Measurements from ENCODE around the gene SMIM1. TPM values are rescaled to one million over a fixed set of nuclear protein-coding genes. Genes with fewer than 3 reads are reported as not detected.
A peak's percentile ranks its signal among the peaks of the same experiment; 100 is the strongest.
"Not testable (repeated sequence)": the region's sequence is repeated elsewhere in the genome, so short reads cannot be mapped to it uniquely, and the experiment has no call there.

Gene SMIM1
- total RNA-seq, 2 experiments from 2014 or later = 1.5 to 1.8 TPM

GRCh38 chr1:3807769-3808168 is 35.2 kb downstream of the SMIM1 start:
- H3K27ac Mint-ChIP-seq = no peak overlapping the region
- H3K4me1 Mint-ChIP-seq = no peaks in the 10 kb centered on the region
- no peaks in the 10 kb centered on the region for H3K36me3 Mint-ChIP-seq
- H3K9me3 Mint-ChIP-seq = no peaks in the 10 kb centered on the region
- H3K27me3 Mint-ChIP-seq = peaks cover 16% of the 10 kb centered on the region
- DNase-seq = no peak
- no peak overlapping the region for H3K4me3 Mint-ChIP-seq

DNA sequence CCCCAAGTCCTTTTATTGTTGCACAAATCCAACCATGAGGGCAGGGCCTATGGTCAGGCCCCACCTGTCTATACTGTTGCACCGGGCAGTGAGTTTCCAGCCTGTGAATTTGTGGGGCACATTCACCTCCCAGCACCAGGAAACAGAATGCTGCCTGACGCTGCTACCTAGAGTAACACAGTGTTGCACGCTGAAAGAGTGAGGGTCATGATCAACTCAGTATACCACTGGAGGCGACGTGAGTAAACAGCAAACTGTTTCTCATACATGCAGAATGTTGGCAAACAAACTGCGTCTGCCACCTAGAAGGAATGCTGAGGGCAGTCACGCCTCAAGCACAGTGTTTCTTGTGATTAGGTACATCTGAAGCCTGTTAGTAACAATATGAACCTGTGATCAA is 37.1 kb downstream of the SMIM1 start:
- DNase-seq = no peak
- H3K27ac Mint-ChIP-seq = no peak overlapping the region
- H3K4me1 Mint-ChIP-seq = no peaks in the 10 kb centered on the region
- H3K27me3 Mint-ChIP-seq = peaks cover 6% of the 10 kb centered on the region
- no peaks in the 10 kb centered on the region for H3K36me3 Mint-ChIP-seq
- no peak overlapping the region for H3K4me3 Mint-ChIP-seq
- no peaks in the 10 kb centered on the region for H3K9me3 Mint-ChIP-seq

DNA sequence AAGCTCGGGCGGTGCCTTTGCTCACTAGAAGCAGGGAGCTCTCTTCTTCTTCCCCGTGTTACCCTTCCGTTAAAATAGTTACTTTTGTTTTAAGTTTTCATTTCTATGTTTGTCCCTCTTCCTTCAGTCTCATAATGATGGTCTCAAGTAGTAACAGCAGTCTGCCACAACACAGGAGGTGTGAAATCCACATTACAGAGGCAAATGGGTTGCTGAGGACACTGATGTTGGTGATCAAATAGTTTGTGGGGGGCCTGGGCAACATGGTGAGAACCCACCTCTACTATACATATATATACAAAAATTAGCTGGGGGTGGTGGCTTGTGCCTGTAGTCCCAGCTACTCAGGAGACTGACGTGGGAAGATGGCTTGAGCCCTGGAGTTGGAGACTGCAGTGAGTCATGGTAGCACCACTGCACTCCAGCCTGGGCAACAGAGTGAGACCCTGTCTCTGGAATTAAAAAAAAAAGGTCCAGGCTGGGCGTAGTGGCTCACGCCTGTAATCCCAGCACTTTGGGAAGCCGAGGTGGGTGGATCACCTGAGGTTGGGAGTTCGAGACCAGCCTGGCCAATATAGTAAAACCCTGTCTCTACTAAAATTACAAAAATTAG is 37.7 kb downstream of the SMIM1 start:
- not testable (repeated sequence) for H3K4me3 Mint-ChIP-seq, DNase-seq, H3K27me3 Mint-ChIP-seq, H3K9me3 Mint-ChIP-seq, H3K4me1 Mint-ChIP-seq, H3K27ac Mint-ChIP-seq, H3K36me3 Mint-ChIP-seq

DNA sequence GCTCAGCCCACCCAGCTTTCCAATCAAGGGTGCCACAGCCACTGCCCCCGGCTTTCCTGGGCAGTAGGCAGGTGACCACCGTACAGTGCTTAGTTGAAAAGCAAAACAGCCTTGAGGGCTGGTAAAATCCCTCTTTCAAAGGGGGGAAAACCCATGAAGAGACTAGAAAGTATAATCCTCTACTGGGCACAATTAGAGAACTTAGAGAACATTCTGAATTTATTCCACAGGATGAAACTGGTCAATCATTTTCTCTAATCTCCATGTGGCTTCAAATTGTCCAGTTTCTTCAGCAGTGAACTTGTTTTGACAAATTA is 39.0 kb downstream of the SMIM1 start:
- Mint-ChIP-seq H3K36me3 (no peaks in the 10 kb centered on the region), H3K27ac (no peak overlapping the region), H3K27me3 (no peaks in the 10 kb centered on the region), H3K4me1 (no peaks in the 10 kb centered on the region), H3K4me3 (no peak overlapping the region), H3K9me3 (no peaks in the 10 kb centered on the region)
- no peak for DNase-seq

- DNase-seq = no peak
- no peak overlapping the region for H3K27ac Mint-ChIP-seq
- H3K4me1 Mint-ChIP-seq = no peaks in the 10 kb centered on the region
- no peaks in the 10 kb centered on the region for H3K27me3 Mint-ChIP-seq
- H3K4me3 Mint-ChIP-seq = no peak overlapping the region
- H3K36me3 Mint-ChIP-seq = peaks cover 2% of the 10 kb centered on the region
- no peaks in the 10 kb centered on the region for H3K9me3 Mint-ChIP-seq
These were observed 41.5 kb downstream of the SMIM1 start for GRCh38 chr1:3814065-3814464.

DNA sequence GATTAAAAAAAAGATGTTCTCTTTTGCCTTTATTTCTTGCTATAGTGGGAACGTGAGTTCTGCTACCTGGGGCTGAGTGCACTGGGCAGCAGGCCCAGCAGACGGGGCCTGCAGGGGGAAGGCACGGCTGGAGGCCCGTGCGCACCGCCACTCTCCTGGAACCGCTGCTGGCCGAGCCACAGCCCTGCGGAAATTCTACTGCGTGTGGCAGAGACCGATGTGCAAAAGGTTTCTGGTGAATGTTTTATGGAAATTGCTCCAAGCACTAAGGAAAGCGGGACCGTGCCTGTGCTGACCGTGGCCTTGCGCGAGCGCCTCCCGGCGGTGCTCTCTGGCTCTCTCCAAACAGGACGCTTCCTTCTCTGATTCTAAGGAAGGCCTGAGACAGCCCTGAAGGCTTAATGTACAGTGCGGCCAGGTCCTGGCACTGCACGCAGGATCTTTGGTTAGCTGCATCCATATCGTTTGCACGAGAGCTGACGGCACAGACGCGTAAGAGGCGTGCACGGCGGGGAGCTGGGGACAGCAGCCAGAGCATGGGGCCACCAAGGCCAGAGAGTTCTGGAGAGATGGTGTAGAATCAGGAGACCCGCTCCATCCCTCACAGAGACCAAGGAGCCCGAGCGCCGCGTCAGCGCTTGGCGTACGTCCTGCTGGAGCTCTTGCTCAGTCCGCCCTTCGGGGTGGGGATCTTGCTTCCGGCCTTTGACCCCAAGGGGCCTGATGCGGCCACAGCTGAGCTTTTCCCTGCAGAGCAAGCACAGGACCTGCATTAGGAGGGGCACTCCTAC is 42.4 kb downstream of the SMIM1 start:
- Mint-ChIP-seq H3K27me3 (no peaks in the 10 kb centered on the region), H3K4me3 (no peak overlapping the region), H3K9me3 (no peaks in the 10 kb centered on the region), H3K36me3 (peaks cover 4% of the 10 kb centered on the region), H3K4me1 (no peaks in the 10 kb centered on the region), H3K27ac (no peak overlapping the region)
- DNase-seq = no peak

DNA sequence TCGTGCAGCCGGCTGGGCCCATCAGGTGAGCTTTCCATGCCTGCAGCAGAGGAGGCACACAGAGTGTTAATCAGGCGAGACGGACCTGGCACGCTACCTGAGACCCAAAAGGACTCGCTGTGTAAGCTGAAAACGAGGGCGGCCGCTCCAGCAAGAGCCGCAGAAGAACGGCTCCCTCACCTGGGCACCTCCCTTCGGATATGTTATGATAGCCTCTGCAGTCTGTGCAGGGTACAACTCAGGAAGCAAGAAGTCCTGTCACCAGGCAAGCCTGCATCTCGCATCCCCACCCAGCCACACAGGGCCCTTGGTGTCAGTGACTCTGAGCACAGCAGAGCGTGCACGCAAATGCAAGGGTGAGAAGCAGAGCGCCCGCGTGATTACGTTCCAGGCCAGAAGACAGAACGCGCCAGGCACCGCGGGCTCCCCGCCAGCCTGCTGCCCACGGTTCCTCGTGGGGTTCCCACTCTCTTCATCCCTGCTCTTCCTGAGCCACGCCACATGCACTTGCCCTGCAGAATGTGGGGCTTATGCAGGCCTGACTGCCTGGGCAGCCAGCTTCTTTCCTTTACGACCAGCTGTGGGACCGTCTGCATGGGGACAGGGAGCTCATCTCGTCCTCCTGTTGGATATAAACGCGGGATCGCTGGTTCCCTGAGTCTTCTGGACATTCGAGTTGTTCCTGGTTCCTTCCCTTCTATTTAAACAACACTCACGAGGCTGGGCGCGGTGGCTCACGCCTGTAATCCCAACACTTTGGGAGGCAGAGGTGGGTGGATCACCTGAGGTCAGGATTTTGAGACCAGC is 44.0 kb downstream of the SMIM1 start:
- no peak for DNase-seq
- no peaks in the 10 kb centered on the region for H3K4me1 Mint-ChIP-seq
- H3K27ac Mint-ChIP-seq = no peak overlapping the region
- no peak overlapping the region for H3K4me3 Mint-ChIP-seq
- H3K9me3 Mint-ChIP-seq = no peaks in the 10 kb centered on the region
- H3K27me3 Mint-ChIP-seq = no peaks in the 10 kb centered on the region
- peaks cover 4% of the 10 kb centered on the region for H3K36me3 Mint-ChIP-seq

DNA sequence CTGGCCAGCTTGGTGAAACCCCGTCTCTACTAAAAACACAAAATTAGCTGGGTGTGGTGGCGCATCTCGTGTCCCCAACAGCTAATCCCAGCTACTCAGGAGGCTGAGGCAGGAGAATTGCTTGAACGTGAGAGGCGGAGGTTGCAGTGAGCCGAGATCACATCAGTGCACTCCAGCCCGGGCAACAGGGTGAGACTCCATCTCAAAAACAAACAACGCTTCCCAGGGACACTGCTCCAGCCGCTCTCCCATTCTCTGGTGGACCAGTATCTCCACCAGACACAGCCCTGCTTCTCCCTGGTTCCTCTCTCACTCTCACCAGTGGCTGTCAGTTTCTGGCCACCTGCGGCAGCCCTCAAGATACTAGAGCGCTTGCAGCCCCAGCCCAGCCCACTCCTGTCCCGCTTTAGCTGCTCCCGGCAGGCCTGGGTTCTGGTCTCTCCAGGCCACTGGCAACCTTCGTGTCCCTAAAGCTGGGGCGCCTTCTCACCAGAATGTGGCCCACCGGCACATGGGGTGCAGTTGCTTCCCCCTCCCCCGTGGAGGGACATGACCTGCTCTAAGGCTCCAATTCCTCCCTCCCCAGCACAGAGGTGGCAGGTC is 44.7 kb downstream of the SMIM1 start:
- peaks cover 4% of the 10 kb centered on the region for H3K36me3 Mint-ChIP-seq
- no peak overlapping the region for H3K4me3 Mint-ChIP-seq
- H3K4me1 Mint-ChIP-seq = no peaks in the 10 kb centered on the region
- H3K9me3 Mint-ChIP-seq = no peaks in the 10 kb centered on the region
- H3K27me3 Mint-ChIP-seq = no peaks in the 10 kb centered on the region
- no peak for DNase-seq
- H3K27ac Mint-ChIP-seq = no peak overlapping the region

GRCh38 chr1:3817821-3818597 is 45.5 kb downstream of the SMIM1 start:
- Mint-ChIP-seq H3K4me3 (no peak overlapping the region), H3K9me3 (no peaks in the 10 kb centered on the region), H3K27me3 (no peaks in the 10 kb centered on the region), H3K4me1 (no peaks in the 10 kb centered on the region), H3K27ac (peak overlapping the region; percentile 46), H3K36me3 (peaks cover 4% of the 10 kb centered on the region)
- no peak for DNase-seq

- Mint-ChIP-seq H3K27ac (no peak overlapping the region), H3K4me3 (no peak overlapping the region), H3K9me3 (no peaks in the 10 kb centered on the region), H3K27me3 (no peaks in the 10 kb centered on the region), H3K36me3 (peaks cover 7% of the 10 kb centered on the region), H3K4me1 (no peaks in the 10 kb centered on the region)
- no peak for DNase-seq
These were observed 47.2 kb downstream of the SMIM1 start for GRCh38 chr1:3819771-3820200.

GRCh38 chr1:3820316-3820715 is 47.8 kb downstream of the SMIM1 start:
- DNase-seq = no peak
- Mint-ChIP-seq H3K36me3 (peaks cover 7% of the 10 kb centered on the region), H3K27ac (no peak overlapping the region), H3K27me3 (no peaks in the 10 kb centered on the region), H3K4me3 (no peak overlapping the region), H3K4me1 (no peaks in the 10 kb centered on the region), H3K9me3 (no peaks in the 10 kb centered on the region)

DNA sequence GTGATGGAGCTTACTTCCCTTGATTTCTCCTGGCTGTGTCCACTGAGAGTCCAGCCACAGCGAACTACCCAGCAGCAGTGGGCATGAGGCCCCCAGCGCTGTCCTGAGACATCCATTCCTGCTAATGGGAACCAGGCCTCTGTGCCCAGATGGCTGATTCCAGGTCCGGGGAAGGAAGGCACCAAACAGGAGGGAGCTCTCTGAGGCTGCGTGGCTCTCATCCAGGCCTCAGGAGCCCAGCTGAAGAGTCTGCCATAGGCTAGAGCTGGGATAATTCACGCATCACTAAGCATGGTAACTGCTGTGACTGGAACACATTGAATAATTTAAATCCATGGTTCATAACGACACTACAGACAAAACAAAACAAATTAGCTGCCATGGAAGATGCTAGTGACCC is 48.5 kb downstream of the SMIM1 start:
- no peak for DNase-seq
- no peaks in the 10 kb centered on the region for H3K4me1 Mint-ChIP-seq
- no peaks in the 10 kb centered on the region for H3K9me3 Mint-ChIP-seq
- H3K4me3 Mint-ChIP-seq = no peak overlapping the region
- no peaks in the 10 kb centered on the region for H3K27me3 Mint-ChIP-seq
- peaks cover 10% of the 10 kb centered on the region for H3K36me3 Mint-ChIP-seq
- H3K27ac Mint-ChIP-seq = no peak overlapping the region

DNA sequence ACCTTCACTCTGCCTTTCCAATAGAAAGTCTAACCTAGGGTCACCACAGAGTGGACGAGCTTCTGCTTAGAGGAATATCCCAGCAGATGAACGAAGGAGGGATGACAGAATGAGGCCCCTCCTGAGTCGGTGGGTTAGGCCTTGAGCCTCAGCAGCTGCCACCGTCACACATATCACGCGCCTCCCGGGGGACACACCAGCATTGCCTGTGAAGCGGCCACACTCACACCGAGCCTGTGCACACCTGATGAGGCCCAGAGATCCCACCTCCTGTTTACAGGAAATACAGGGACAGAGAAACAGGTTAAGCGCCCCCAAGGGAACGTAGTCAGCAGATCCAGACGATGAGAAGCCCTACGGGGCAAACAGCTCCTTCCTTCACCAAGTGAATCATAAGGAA is 48.9 kb downstream of the SMIM1 start:
- Mint-ChIP-seq H3K9me3 (no peaks in the 10 kb centered on the region), H3K27me3 (no peaks in the 10 kb centered on the region), H3K27ac (no peak overlapping the region), H3K36me3 (peaks cover 10% of the 10 kb centered on the region), H3K4me3 (no peak overlapping the region), H3K4me1 (no peaks in the 10 kb centered on the region)
- DNase-seq = no peak

- Mint-ChIP-seq H3K4me1 (no peaks in the 10 kb centered on the region), H3K27ac (no peak overlapping the region), H3K4me3 (no peak overlapping the region), H3K27me3 (no peaks in the 10 kb centered on the region), H3K36me3 (peaks cover 10% of the 10 kb centered on the region), H3K9me3 (no peaks in the 10 kb centered on the region)
- DNase-seq = no peak
These were observed 49.4 kb downstream of the SMIM1 start for GRCh38 chr1:3821908-3822307.

- Mint-ChIP-seq H3K27ac (no peak overlapping the region), H3K27me3 (no peaks in the 10 kb centered on the region), H3K36me3 (peaks cover 9% of the 10 kb centered on the region), H3K9me3 (no peaks in the 10 kb centered on the region), H3K4me1 (no peaks in the 10 kb centered on the region), H3K4me3 (no peak overlapping the region)
- DNase-seq = no peak
These were observed 49.9 kb downstream of the SMIM1 start for GRCh38 chr1:3822421-3822820.
